Stimulated activated CD8-positive, alpha-beta memory T cell treated with anti-CD3 and anti-CD28 coated beads, Interleukin-15, amount 100 ng/mL, for 4 hours (primary cell): Measurements from ENCODE around the gene OR52I1.

Experiments
- DNase-seq, 2 donors: peaks; one replicate each; pipeline ENCODE4 v3.0.0-alpha.2; 2020; ENCODE audit warnings: low read depth in 2 of 2

Gene OR52I1

GRCh38 chr11:4611986-4612385, 18.1 kb downstream of the OR52I1 start:
- DNase-seq = no peak

GRCh38 chr11:4615856-4616444, 22.1 kb downstream of the OR52I1 start:
- no peak for DNase-seq

GRCh38 chr11:4619514-4619913, 25.7 kb downstream of the OR52I1 start:
- no peak for DNase-seq

- DNase-seq = no peak
These were observed 32.6 kb downstream of the OR52I1 start for GRCh38 chr11:4626207-4627099.

DNA sequence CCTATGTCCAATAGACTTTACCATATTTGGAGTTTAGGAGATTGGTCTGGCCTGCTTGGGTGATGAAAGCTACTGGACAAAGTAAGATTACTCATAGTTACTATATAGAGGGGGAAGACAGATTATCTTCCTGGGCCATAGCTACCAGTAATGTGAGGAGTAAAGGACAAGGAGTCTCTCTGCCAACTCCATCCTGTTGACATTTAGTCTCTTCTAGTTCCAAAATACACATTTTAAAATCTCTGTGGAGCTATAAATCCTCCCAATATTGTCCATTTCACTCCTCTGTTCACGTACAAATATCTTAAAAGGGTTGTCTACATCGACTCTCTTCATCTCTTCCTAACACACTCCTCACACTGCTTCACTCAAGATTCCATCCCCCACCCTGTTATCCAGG, 42.3 kb downstream of the OR52I1 start:
- DNase-seq = no peak

- DNase-seq = peak; percentile 29 to 41
These were observed 43.3 kb downstream of the OR52I1 start, which contains the start of gene OR51D1 for GRCh38 chr11:4636962-4637661. TSS of gene OR51D1 (plus strand) at chr11:4637477. CDS start at chr11:4639791, 2,314 bp downstream.

GRCh38 chr11:4637662-4638047, 43.8 kb downstream of the OR52I1 start:
- DNase-seq = no peak

- no peak for DNase-seq
These were observed 46.1 kb downstream of the OR52I1 start for GRCh38 chr11:4639931-4640330.

- DNase-seq = no peak
These were observed 47.7 kb downstream of the OR52I1 start for GRCh38 chr11:4641501-4641900.

DNA sequence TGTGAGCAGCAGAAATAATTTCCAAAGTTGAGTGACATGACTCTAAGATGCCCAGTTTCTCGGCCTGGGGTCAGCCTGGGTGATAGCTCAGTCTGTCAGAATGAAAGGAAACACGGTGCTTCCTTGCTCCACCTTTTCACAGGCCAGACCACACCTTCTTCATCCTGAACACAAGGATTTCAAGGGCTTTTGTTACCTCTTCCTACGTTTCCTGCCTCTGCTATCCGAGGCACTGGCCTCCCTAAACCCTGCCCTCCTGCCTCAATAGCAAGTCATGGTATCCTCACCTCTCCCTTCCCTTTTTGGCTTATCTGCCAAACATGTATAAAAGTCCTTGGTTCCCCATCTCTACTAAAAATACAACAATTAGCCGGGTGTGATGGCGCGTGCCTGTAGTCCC, 48.2 kb downstream of the OR52I1 start:
- DNase-seq = no peak

DNA sequence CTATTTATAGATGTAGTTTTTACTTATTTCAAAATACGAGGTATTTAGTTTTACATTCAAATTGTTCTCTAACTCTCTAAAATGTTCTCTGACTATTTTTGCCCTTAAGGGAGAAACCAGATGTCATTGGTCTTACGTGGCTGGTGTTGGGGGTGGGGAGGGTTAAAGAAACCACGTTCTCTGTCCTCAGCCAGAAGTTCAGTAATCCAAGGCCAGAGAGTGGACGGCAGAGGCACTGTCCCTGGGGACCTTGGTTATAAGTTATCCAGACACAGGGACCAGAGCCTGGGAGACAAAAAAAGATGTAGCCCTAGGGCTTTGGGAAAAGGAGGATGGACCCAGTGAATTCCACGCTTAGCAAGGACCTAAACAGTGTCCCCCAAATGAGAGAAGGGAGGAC, 49.2 kb downstream of the OR52I1 start:
- no peak for DNase-seq

DNA sequence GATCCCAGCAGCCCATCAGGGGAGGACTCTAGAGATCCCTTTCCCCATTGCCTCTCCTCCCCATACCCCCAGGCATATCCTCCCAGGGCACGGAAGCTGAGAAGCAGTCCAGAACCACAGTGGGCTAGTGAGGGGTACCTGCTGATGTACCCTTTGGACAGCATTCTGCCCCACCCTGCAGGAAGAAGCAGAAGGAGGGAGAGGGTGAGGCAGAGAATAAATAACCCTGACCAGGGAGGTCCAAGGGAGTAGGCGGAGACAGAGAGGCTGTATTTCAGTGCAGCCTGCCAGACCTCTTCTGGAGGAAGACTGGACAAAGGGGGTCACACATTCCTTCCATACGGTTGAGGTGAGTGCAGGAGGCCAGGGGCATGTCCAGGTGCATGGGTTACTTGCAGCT, 49.8 kb downstream of the OR52I1 start, which contains the start of gene OR51E1:
OR51E1 (plus strand) TSS at position 301 of the 400 bp plus-strand sequence. CDS start 8,545 bp downstream, outside the sequence.
- DNase-seq = no peak

GRCh38 chr11:4644233-4644632, 50.4 kb downstream of the OR52I1 start:
- DNase-seq = no peak
